GM23338 (cell line): ENCODE measurements around the gene TOMM5. TPM values are rescaled to one million over a fixed set of nuclear protein-coding genes. Genes with fewer than 3 reads are reported as not detected.

Experiments
- ATAC-seq: fragments of 200-7000 bp; cut with Tn5 transposase; 3 replicates; pipeline ENCODE4 v1.9.1; 2020
- DNase-seq: peaks from one replicate; pipeline ENCODE4 v3.0.0-alpha.2; 2015; ENCODE audit warnings: low spot score
- H2AFZ ChIP-seq: fragments of 200-600 bp; sonication (generic); 2 replicates; pipeline ENCODE4 v1.8.0; 2016; ENCODE audit warnings: antibody characterized with exemption, mild to moderate bottlenecking, moderate library complexity
- H3F3A ChIP-seq: fragments of 200-600 bp; sonication (generic); replicated peaks from 2 replicates; pipeline ENCODE4 v1.8.0; 2017; ENCODE audit warnings: antibody characterized with exemption, mixed run types, low read depth
- H3K27ac ChIP-seq: fragments of 200-600 bp; sonication (generic); 2 replicates; pipeline ENCODE4 v1.6.1; 2016; ENCODE audit warnings: low read depth
- H3K27me3 ChIP-seq: fragments of 200-600 bp; sonication (generic); 2 replicates; pipeline ENCODE4 v1.8.0; 2016; ENCODE audit warnings: mild to moderate bottlenecking, mixed run types, moderate library complexity; ENCODE audit not compliant: insufficient read depth
- H3K36me3 ChIP-seq: fragments of 200-600 bp; sonication (generic); 2 replicates; pipeline ENCODE4 v1.8.0; 2016; ENCODE audit warnings: mild to moderate bottlenecking; ENCODE audit not compliant: insufficient read depth
- H3K4me1 ChIP-seq: fragments of 200-600 bp; sonication (generic); 2 replicates; pipeline ENCODE4 v1.8.0; 2016; ENCODE audit warnings: mild to moderate bottlenecking, moderate library complexity; ENCODE audit not compliant: insufficient read depth
- H3K4me2 ChIP-seq: fragments of 200-600 bp; sonication (generic); 2 replicates; pipeline ENCODE4 v1.7.1; 2017; ENCODE audit warnings: mixed run types
- H3K4me3 ChIP-seq: fragments of 200-600 bp; sonication (generic); 2 replicates; pipeline ENCODE4 v1.6.1; 2016; ENCODE audit warnings: mixed run types
- H3K79me2 ChIP-seq: fragments of 200-600 bp; sonication (generic); replicated peaks from 2 replicates; pipeline ENCODE4 v1.8.0; 2017; ENCODE audit warnings: mild to moderate bottlenecking; ENCODE audit not compliant: insufficient read depth
- H3K9me2 ChIP-seq: fragments of 200-600 bp; sonication (generic); 2 replicates; pipeline ENCODE4 v1.8.0; 2017; ENCODE audit not compliant: insufficient read depth
- H4K20me1 ChIP-seq: fragments of 200-600 bp; sonication (generic); replicated peaks from 2 replicates; pipeline ENCODE4 v1.8.0; 2017; ENCODE audit warnings: mild to moderate bottlenecking; ENCODE audit not compliant: insufficient read depth
- H3K27ac Mint-ChIP-seq: 2 replicates; pipeline ENCODE4 v1.8.0; 2020; ENCODE audit warnings: inconsistent platforms, mild to moderate bottlenecking, moderate library complexity, mixed read lengths
- H3K27me3 Mint-ChIP-seq: 3 replicates; pipeline ENCODE4 v1.8.0; 2022; ENCODE audit warnings: low read depth, mild to moderate bottlenecking, moderate library complexity, mixed read lengths, inconsistent platforms; ENCODE audit not compliant: insufficient read depth, poor library complexity
- H3K36me3 Mint-ChIP-seq: 3 replicates; pipeline ENCODE4 v1.8.0; 2021; ENCODE audit warnings: low read depth, mild to moderate bottlenecking, inconsistent platforms, moderate library complexity, mixed read lengths
- H3K4me1 Mint-ChIP-seq: 3 replicates; pipeline ENCODE4 v1.8.0; 2020; ENCODE audit warnings: mild to moderate bottlenecking, inconsistent platforms, mixed read lengths
- H3K4me3 Mint-ChIP-seq: 3 replicates; pipeline ENCODE4 v1.8.0; 2021; ENCODE audit warnings: moderate library complexity, mild to moderate bottlenecking, inconsistent platforms, mixed read lengths
- H3K9me3 Mint-ChIP-seq: 3 replicates; pipeline ENCODE4 v1.8.0; 2020; ENCODE audit warnings: moderate library complexity, mild to moderate bottlenecking, inconsistent platforms, mixed read lengths
- CREB1 ChIP-seq: fragments of 250-450 bp; sonication (Bioruptor Pico); IDR thresholded peaks from 2 replicates; pipeline ENCODE4 v1.5.0; 2020; ENCODE audit warnings: low read depth, mild to moderate bottlenecking, moderate library complexity
- ETS1 ChIP-seq: IDR thresholded peaks from 2 replicates; pipeline ENCODE4 v1.6.1; 2016; ENCODE audit warnings: antibody characterized with exemption
- EZH2 ChIP-seq: fragments of 200-600 bp; sonication (generic); IDR thresholded peaks from one replicate; pipeline ENCODE4 v1.8.0; 2017; ENCODE audit warnings: antibody characterized with exemption, mild to moderate bottlenecking, low read depth; ENCODE audit not compliant: unreplicated experiment
- EZH2phosphoT487 ChIP-seq: fragments of 200-600 bp; sonication (generic); IDR thresholded peaks from one replicate; pipeline ENCODE4 v1.8.1; 2018; ENCODE audit warnings: antibody characterized with exemption; ENCODE audit not compliant: unreplicated experiment
- JUNB ChIP-seq: IDR thresholded peaks from one replicate; pipeline ENCODE4 v1.6.1; 2016; ENCODE audit warnings: antibody characterized with exemption; ENCODE audit not compliant: unreplicated experiment
- NANOG ChIP-seq: IDR thresholded peaks from 2 replicates; pipeline ENCODE4 v1.6.1; 2016; ENCODE audit warnings: antibody characterized with exemption, borderline replicate concordance
- POLR2AphosphoS5 ChIP-seq: IDR thresholded peaks from 2 replicates; pipeline ENCODE4 v1.6.1; 2016; ENCODE audit warnings: antibody characterized with exemption, low read depth
- REST ChIP-seq: IDR thresholded peaks from one replicate; pipeline ENCODE4 v1.6.1; 2018; ENCODE audit warnings: antibody characterized with exemption; ENCODE audit not compliant: unreplicated experiment
- STAT1 ChIP-seq: IDR thresholded peaks from one replicate; pipeline ENCODE4 v1.6.1; 2016; ENCODE audit warnings: antibody characterized with exemption; ENCODE audit not compliant: unreplicated experiment
- ZNF114 ChIP-seq: fragments of 250-450 bp; sonication (Bioruptor Pico); IDR thresholded peaks from 2 replicates; pipeline ENCODE4 v1.5.0; 2020; ENCODE audit warnings: mild to moderate bottlenecking, moderate library complexity
- ZNF331 ChIP-seq: fragments of 250-450 bp; sonication (Bioruptor Pico); IDR thresholded peaks from 2 replicates; pipeline ENCODE4 v1.5.0; 2020; ENCODE audit warnings: low read depth, mild to moderate bottlenecking, moderate library complexity
- polyA plus RNA-seq: library from polyadenylated mRNA; unstranded; fragments of >200 nt; fragmentation: Nextera tagmentation; extraction: Ambion mirVana; gene quantifications from 2 replicates; pipeline ENCODE4 v1.2.1, GENCODE V29; 2016
- total RNA-seq: library from RNA; depleted of rRNA; stranded (reverse); fragments of >200 nt; shearing (Covaris generic); gene quantifications from 2 replicates; pipeline ENCODE4 v1.2.3, GENCODE V29; 2014
- TF ChIP-seq, protein P1 (sequence below), 2 experiments: fragments of 200-600 bp in 1 of 2; sonication (generic) in 1 of 2; conservative IDR thresholded peaks; 2 replicates each; pipeline versions ENCODE4 v1.5.1 to v1.6.1; 2016 to 2017; ENCODE audit warnings: antibody characterized with exemption in 2 of 2, low read depth in 2 of 2, mild to moderate bottlenecking in 2 of 2, moderate library complexity in 1 of 2
- TF ChIP-seq, protein P2 (sequence below): fragments of 250-450 bp; sonication (Bioruptor Pico); IDR thresholded peaks from 2 replicates; pipeline ENCODE4 v1.5.0; 2020; ENCODE audit warnings: mild to moderate bottlenecking, moderate library complexity

Gene TOMM5
- total and polyA plus RNA-seq, 2 experiments from 2014 or later: 158 to 529 TPM

GRCh38 chr9:37632479-37632878, 40.1 kb upstream of the TOMM5 start:
- peak; percentile 27 for DNase-seq
- Mint-ChIP-seq H3K4me1 (no peaks in the 10 kb centered on the region), H3K27me3 (peaks cover 1% of the 10 kb centered on the region), H3K27ac (no peak overlapping the region), H3K9me3 (no peaks in the 10 kb centered on the region), H3K4me3 (no peak overlapping the region), H3K36me3 (no peaks in the 10 kb centered on the region)
- Histone ChIP-seq H3K36me3 (no peaks in the 10 kb centered on the region), H3K79me2 (no peaks in the 10 kb centered on the region), H3K4me3 (no peak overlapping the region), H3K9me2 (no peaks in the 10 kb centered on the region), H3F3A (no peaks in the 10 kb centered on the region), H3K27me3 (no peaks in the 10 kb centered on the region), H3K4me1 (no peaks in the 10 kb centered on the region), H4K20me1 (no peaks in the 10 kb centered on the region), H3K27ac (no peak overlapping the region), H3K4me2 (no peak overlapping the region), H2AFZ (0 out of 2 replicates have a peak overlapping the region, but pooled peaks have one; percentile 49)
- TF ChIP-seq ZNF331 (CRISPR knock-in tag) (no peak), EZH2 (no peak), NANOG (no peak), EZH2phosphoT487 (no peak), ETS1 (no peak), REST (no peak), POLR2AphosphoS5 (no peak), JUNB (no peak), CREB1 (CRISPR knock-in tag) (no peak), STAT1 (no peak), ZNF114 (CRISPR knock-in tag) (no peak)
- TF ChIP-seq, protein P1, sequence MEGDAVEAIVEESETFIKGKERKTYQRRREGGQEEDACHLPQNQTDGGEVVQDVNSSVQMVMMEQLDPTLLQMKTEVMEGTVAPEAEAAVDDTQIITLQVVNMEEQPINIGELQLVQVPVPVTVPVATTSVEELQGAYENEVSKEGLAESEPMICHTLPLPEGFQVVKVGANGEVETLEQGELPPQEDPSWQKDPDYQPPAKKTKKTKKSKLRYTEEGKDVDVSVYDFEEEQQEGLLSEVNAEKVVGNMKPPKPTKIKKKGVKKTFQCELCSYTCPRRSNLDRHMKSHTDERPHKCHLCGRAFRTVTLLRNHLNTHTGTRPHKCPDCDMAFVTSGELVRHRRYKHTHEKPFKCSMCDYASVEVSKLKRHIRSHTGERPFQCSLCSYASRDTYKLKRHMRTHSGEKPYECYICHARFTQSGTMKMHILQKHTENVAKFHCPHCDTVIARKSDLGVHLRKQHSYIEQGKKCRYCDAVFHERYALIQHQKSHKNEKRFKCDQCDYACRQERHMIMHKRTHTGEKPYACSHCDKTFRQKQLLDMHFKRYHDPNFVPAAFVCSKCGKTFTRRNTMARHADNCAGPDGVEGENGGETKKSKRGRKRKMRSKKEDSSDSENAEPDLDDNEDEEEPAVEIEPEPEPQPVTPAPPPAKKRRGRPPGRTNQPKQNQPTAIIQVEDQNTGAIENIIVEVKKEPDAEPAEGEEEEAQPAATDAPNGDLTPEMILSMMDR (conservative IDR thresholded peaks at IDR 0.05; ENCODE audit: low read depth in 2 of 2): no peak
- TF ChIP-seq, protein P2, sequence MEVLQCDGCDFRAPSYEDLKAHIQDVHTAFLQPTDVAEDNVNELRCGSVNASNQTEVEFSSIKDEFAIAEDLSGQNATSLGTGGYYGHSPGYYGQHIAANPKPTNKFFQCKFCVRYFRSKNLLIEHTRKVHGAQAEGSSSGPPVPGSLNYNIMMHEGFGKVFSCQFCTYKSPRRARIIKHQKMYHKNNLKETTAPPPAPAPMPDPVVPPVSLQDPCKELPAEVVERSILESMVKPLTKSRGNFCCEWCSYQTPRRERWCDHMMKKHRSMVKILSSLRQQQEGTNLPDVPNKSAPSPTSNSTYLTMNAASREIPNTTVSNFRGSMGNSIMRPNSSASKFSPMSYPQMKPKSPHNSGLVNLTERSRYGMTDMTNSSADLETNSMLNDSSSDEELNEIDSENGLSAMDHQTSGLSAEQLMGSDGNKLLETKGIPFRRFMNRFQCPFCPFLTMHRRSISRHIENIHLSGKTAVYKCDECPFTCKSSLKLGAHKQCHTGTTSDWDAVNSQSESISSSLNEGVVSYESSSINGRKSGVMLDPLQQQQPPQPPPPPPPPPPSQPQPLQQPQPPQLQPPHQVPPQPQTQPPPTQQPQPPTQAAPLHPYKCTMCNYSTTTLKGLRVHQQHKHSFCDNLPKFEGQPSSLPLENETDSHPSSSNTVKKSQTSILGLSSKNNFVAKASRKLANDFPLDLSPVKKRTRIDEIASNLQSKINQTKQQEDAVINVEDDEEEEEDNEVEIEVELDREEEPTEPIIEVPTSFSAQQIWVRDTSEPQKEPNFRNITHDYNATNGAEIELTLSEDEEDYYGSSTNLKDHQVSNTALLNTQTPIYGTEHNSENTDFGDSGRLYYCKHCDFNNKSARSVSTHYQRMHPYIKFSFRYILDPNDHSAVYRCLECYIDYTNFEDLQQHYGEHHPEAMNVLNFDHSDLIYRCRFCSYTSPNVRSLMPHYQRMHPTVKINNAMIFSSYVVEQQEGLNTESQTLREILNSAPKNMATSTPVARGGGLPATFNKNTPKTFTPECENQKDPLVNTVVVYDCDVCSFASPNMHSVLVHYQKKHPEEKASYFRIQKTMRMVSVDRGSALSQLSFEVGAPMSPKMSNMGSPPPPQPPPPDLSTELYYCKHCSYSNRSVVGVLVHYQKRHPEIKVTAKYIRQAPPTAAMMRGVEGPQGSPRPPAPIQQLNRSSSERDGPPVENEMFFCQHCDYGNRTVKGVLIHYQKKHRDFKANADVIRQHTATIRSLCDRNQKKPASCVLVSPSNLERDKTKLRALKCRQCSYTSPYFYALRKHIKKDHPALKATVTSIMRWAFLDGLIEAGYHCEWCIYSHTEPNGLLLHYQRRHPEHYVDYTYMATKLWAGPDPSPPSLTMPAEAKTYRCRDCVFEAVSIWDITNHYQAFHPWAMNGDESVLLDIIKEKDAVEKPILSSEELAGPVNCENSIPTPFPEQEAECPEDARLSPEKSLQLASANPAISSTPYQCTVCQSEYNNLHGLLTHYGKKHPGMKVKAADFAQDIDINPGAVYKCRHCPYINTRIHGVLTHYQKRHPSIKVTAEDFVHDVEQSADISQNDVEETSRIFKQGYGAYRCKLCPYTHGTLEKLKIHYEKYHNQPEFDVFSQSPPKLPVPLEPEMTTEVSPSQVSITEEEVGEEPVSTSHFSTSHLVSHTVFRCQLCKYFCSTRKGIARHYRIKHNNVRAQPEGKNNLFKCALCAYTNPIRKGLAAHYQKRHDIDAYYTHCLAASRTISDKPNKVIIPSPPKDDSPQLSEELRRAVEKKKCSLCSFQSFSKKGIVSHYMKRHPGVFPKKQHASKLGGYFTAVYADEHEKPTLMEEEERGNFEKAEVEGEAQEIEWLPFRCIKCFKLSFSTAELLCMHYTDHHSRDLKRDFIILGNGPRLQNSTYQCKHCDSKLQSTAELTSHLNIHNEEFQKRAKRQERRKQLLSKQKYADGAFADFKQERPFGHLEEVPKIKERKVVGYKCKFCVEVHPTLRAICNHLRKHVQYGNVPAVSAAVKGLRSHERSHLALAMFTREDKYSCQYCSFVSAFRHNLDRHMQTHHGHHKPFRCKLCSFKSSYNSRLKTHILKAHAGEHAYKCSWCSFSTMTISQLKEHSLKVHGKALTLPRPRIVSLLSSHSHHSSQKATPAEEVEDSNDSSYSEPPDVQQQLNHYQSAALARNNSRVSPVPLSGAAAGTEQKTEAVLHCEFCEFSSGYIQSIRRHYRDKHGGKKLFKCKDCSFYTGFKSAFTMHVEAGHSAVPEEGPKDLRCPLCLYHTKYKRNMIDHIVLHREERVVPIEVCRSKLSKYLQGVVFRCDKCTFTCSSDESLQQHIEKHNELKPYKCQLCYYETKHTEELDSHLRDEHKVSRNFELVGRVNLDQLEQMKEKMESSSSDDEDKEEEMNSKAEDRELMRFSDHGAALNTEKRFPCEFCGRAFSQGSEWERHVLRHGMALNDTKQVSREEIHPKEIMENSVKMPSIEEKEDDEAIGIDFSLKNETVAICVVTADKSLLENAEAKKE: no peak
- peak; percentile 41; the same call in 1 of the 3 replicates for ATAC-seq
